ENCODE measurements around the gene SPEN.

Gene SPEN

GRCh38 chr1:15960808-15961207 lies 113.3 kb downstream of the SPEN start:
- no peak overlapping the region for H3K9ac ChIP-seq (ENCODE audit: low read length)
- H3K9me3 ChIP-seq (ENCODE audit: control insufficient read depth, low read length) = no peaks in the 10 kb centered on the region
- H3K4me1 ChIP-seq (ENCODE audit: control insufficient read depth, insufficient read depth, low read length) = no peaks in the 10 kb centered on the region
- no peak overlapping the region for H3K4me3 ChIP-seq (ENCODE audit: low read length)
- no peaks in the 10 kb centered on the region for H3K27me3 ChIP-seq (ENCODE audit: control insufficient read depth, insufficient read depth, low read length)
- H3K36me3 ChIP-seq (ENCODE audit: control insufficient read depth, insufficient read depth, low read length) = no peaks in the 10 kb centered on the region

GRCh38 chr1:15961492-15961891 lies 114.0 kb downstream of the SPEN start:
- no peaks in the 10 kb centered on the region for H3K36me3 ChIP-seq (ENCODE audit: control insufficient read depth, insufficient read depth, low read length)
- peaks cover 3% of the 10 kb centered on the region for H3K4me1 ChIP-seq (ENCODE audit: control insufficient read depth, insufficient read depth, low read length)
- H3K4me3 ChIP-seq (ENCODE audit: low read length) = no peak overlapping the region
- no peaks in the 10 kb centered on the region for H3K27me3 ChIP-seq (ENCODE audit: control insufficient read depth, insufficient read depth, low read length)
- no peaks in the 10 kb centered on the region for H3K9me3 ChIP-seq (ENCODE audit: control insufficient read depth, low read length)
- no peak overlapping the region for H3K9ac ChIP-seq (ENCODE audit: low read length)

- Histone ChIP-seq H3K27me3 (ENCODE audit: control insufficient read depth, insufficient read depth, low read length) (no peaks in the 10 kb centered on the region), H3K9ac (ENCODE audit: low read length) (no peak overlapping the region), H3K4me1 (ENCODE audit: control insufficient read depth, insufficient read depth, low read length) (peaks cover 4% of the 10 kb centered on the region), H3K9me3 (ENCODE audit: control insufficient read depth, low read length) (no peaks in the 10 kb centered on the region), H3K36me3 (ENCODE audit: control insufficient read depth, insufficient read depth, low read length) (no peaks in the 10 kb centered on the region), H3K4me3 (ENCODE audit: low read length) (no peak overlapping the region)
Measured at GRCh38 chr1:15962176-15962575, 114.7 kb downstream of the SPEN start.

GRCh38 chr1:15962671-15963362 lies 115.3 kb downstream of the SPEN start:
- Histone ChIP-seq H3K4me1 (ENCODE audit: control insufficient read depth, insufficient read depth, low read length) (peaks cover 4% of the 10 kb centered on the region), H3K36me3 (ENCODE audit: control insufficient read depth, insufficient read depth, low read length) (no peaks in the 10 kb centered on the region), H3K4me3 (ENCODE audit: low read length) (no peak overlapping the region), H3K9ac (ENCODE audit: low read length) (no peak overlapping the region), H3K27me3 (ENCODE audit: control insufficient read depth, insufficient read depth, low read length) (no peaks in the 10 kb centered on the region), H3K9me3 (ENCODE audit: control insufficient read depth, low read length) (no peaks in the 10 kb centered on the region)

GRCh38 chr1:15963363-15963967 lies 116.0 kb downstream of the SPEN start:
- Histone ChIP-seq H3K4me1 (ENCODE audit: control insufficient read depth, insufficient read depth, low read length) (peaks cover 4% of the 10 kb centered on the region), H3K9ac (ENCODE audit: low read length) (no peak overlapping the region), H3K36me3 (ENCODE audit: control insufficient read depth, insufficient read depth, low read length) (no peaks in the 10 kb centered on the region), H3K27me3 (ENCODE audit: control insufficient read depth, insufficient read depth, low read length) (no peaks in the 10 kb centered on the region), H3K9me3 (ENCODE audit: control insufficient read depth, low read length) (no peaks in the 10 kb centered on the region), H3K4me3 (ENCODE audit: low read length) (no peak overlapping the region)

GRCh38 chr1:15963968-15964648 lies 116.6 kb downstream of the SPEN start:
- no peaks in the 10 kb centered on the region for H3K27me3 ChIP-seq (ENCODE audit: control insufficient read depth, insufficient read depth, low read length)
- H3K9me3 ChIP-seq (ENCODE audit: control insufficient read depth, low read length) = no peaks in the 10 kb centered on the region
- no peak overlapping the region for H3K4me3 ChIP-seq (ENCODE audit: low read length)
- peaks cover 4% of the 10 kb centered on the region for H3K4me1 ChIP-seq (ENCODE audit: control insufficient read depth, insufficient read depth, low read length)
- no peaks in the 10 kb centered on the region for H3K36me3 ChIP-seq (ENCODE audit: control insufficient read depth, insufficient read depth, low read length)
- no peak overlapping the region for H3K9ac ChIP-seq (ENCODE audit: low read length)

GRCh38 chr1:15965228-15965767 lies 117.8 kb downstream of the SPEN start:
- no peak overlapping the region for H3K4me3 ChIP-seq (ENCODE audit: low read length)
- no peaks in the 10 kb centered on the region for H3K27me3 ChIP-seq (ENCODE audit: control insufficient read depth, insufficient read depth, low read length)
- peaks cover 4% of the 10 kb centered on the region for H3K4me1 ChIP-seq (ENCODE audit: control insufficient read depth, insufficient read depth, low read length)
- H3K9ac ChIP-seq (ENCODE audit: low read length) = no peak overlapping the region
- no peaks in the 10 kb centered on the region for H3K36me3 ChIP-seq (ENCODE audit: control insufficient read depth, insufficient read depth, low read length)
- H3K9me3 ChIP-seq (ENCODE audit: control insufficient read depth, low read length) = no peaks in the 10 kb centered on the region

GRCh38 chr1:15966081-15966955 lies 118.8 kb downstream of the SPEN start:
- Histone ChIP-seq H3K36me3 (ENCODE audit: control insufficient read depth, insufficient read depth, low read length) (no peaks in the 10 kb centered on the region), H3K27me3 (ENCODE audit: control insufficient read depth, insufficient read depth, low read length) (no peaks in the 10 kb centered on the region), H3K9me3 (ENCODE audit: control insufficient read depth, low read length) (no peaks in the 10 kb centered on the region), H3K9ac (ENCODE audit: low read length) (no peak overlapping the region), H3K4me1 (ENCODE audit: control insufficient read depth, insufficient read depth, low read length) (peaks cover 4% of the 10 kb centered on the region), H3K4me3 (ENCODE audit: low read length) (no peak overlapping the region)

- no peaks in the 10 kb centered on the region for H3K9me3 ChIP-seq (ENCODE audit: control insufficient read depth, low read length)
- H3K4me3 ChIP-seq (ENCODE audit: low read length) = no peak overlapping the region
- no peaks in the 10 kb centered on the region for H3K36me3 ChIP-seq (ENCODE audit: control insufficient read depth, insufficient read depth, low read length)
- H3K9ac ChIP-seq (ENCODE audit: low read length) = no peak overlapping the region
- H3K4me1 ChIP-seq (ENCODE audit: control insufficient read depth, insufficient read depth, low read length) = peaks cover 4% of the 10 kb centered on the region
- H3K27me3 ChIP-seq (ENCODE audit: control insufficient read depth, insufficient read depth, low read length) = no peaks in the 10 kb centered on the region
Measured at GRCh38 chr1:15966956-15967344, 119.4 kb downstream of the SPEN start.

- Histone ChIP-seq H3K9ac (ENCODE audit: low read length) (no peak overlapping the region), H3K4me3 (ENCODE audit: low read length) (no peak overlapping the region), H3K9me3 (ENCODE audit: control insufficient read depth, low read length) (no peaks in the 10 kb centered on the region), H3K27me3 (ENCODE audit: control insufficient read depth, insufficient read depth, low read length) (no peaks in the 10 kb centered on the region), H3K4me1 (ENCODE audit: control insufficient read depth, insufficient read depth, low read length) (peaks cover 4% of the 10 kb centered on the region), H3K36me3 (ENCODE audit: control insufficient read depth, insufficient read depth, low read length) (no peaks in the 10 kb centered on the region)
Measured at GRCh38 chr1:15968172-15968571, 120.7 kb downstream of the SPEN start.

GRCh38 chr1:15969321-15969880 lies 121.9 kb downstream of the SPEN start:
- no peaks in the 10 kb centered on the region for H3K9me3 ChIP-seq (ENCODE audit: control insufficient read depth, low read length)
- peaks cover 4% of the 10 kb centered on the region for H3K4me1 ChIP-seq (ENCODE audit: control insufficient read depth, insufficient read depth, low read length)
- H3K27me3 ChIP-seq (ENCODE audit: control insufficient read depth, insufficient read depth, low read length) = no peaks in the 10 kb centered on the region
- H3K4me3 ChIP-seq (ENCODE audit: low read length) = no peak overlapping the region
- no peak overlapping the region for H3K9ac ChIP-seq (ENCODE audit: low read length)
- no peaks in the 10 kb centered on the region for H3K36me3 ChIP-seq (ENCODE audit: control insufficient read depth, insufficient read depth, low read length)

Data from mucosa of stomach (tissue), 1 donor.